ENCODE results near the gene SLX4IP. TPM values are rescaled to one million over a fixed set of nuclear protein-coding genes. Genes with fewer than 3 reads are reported as not detected.

SLX4IP gene
- total RNA-seq, 3 donors from 2014 or later: 5.7 to 9.7 (median 7.7) TPM

- intact Hi-C loops (cut with DNase I, micrococcal nuclease): no loop called here
- Histone ChIP-seq H3K4me3 (no peak overlapping the region), H3K9me3 (no peaks in the 10 kb centered on the region), H3K4me1 (ENCODE audit: low read depth) (no peaks in the 10 kb centered on the region), H3K36me3 (ENCODE audit: low read depth) (no peaks in the 10 kb centered on the region)
- no peak for TF ChIP-seq CTCF (IDR thresholded peaks at IDR 0.05)
- DNase-seq (no peak), ATAC-seq (no peak)
Measured at GRCh38 chr20:10513931-10514575, 78.9 kb downstream of the SLX4IP start.

GRCh38 chr20:10516529-10516928 lies 81.4 kb downstream of the SLX4IP start:
- DNase-seq (no peak), ATAC-seq (no peak)
- Histone ChIP-seq H3K9me3 (no peaks in the 10 kb centered on the region), H3K4me3 (no peak overlapping the region), H3K4me1 (ENCODE audit: low read depth) (no peaks in the 10 kb centered on the region), H3K36me3 (ENCODE audit: low read depth) (no peaks in the 10 kb centered on the region)
- intact Hi-C loops (cut with DNase I, micrococcal nuclease): no loop called here
- no peak for TF ChIP-seq CTCF (IDR thresholded peaks at IDR 0.05)

- intact Hi-C loops (cut with DNase I, micrococcal nuclease): no loop called here
- H3K36me3 ChIP-seq (ENCODE audit: low read depth): no peaks in the 10 kb centered on the region
- no peak for TF ChIP-seq CTCF (IDR thresholded peaks at IDR 0.05)
- DNase-seq (no peak), ATAC-seq (no peak)
- H3K4me1 ChIP-seq (ENCODE audit: low read depth): no peaks in the 10 kb centered on the region
- H3K4me3 ChIP-seq: no peak overlapping the region
- H3K9me3 ChIP-seq: no peaks in the 10 kb centered on the region
Measured at GRCh38 chr20:10519361-10520046, 84.4 kb downstream of the SLX4IP start.

GRCh38 chr20:10520528-10520927 lies 85.4 kb downstream of the SLX4IP start:
- no peak for ATAC-seq

GRCh38 chr20:10521068-10521831 lies 86.1 kb downstream of the SLX4IP start:
- Histone ChIP-seq H3K4me1 (ENCODE audit: low read depth) (no peaks in the 10 kb centered on the region), H3K36me3 (ENCODE audit: low read depth) (no peaks in the 10 kb centered on the region), H3K4me3 (no peak overlapping the region), H3K9me3 (no peaks in the 10 kb centered on the region)
- DNase-seq: no peak
- no peak for TF ChIP-seq CTCF (IDR thresholded peaks at IDR 0.05)
- peak; percentile 23 for ATAC-seq
- intact Hi-C loops (cut with DNase I, micrococcal nuclease): no loop called here

More at GRCh38 chr20:10520528-10520927, 85.4 kb downstream of the SLX4IP start:
- Histone ChIP-seq H3K4me3 (no peak overlapping the region), H3K36me3 (ENCODE audit: low read depth) (no peaks in the 10 kb centered on the region), H3K9me3 (no peaks in the 10 kb centered on the region), H3K4me1 (ENCODE audit: low read depth) (no peaks in the 10 kb centered on the region)
- intact Hi-C loops (cut with DNase I, micrococcal nuclease): no loop called here
- DNase-seq: no peak
- no peak for TF ChIP-seq CTCF (IDR thresholded peaks at IDR 0.05)

Data from mucosa of descending colon (tissue), 3 donors.